Liver (tissue), 9 donors: ENCODE data around the gene MAP4K2. TPM values are rescaled to one million over a fixed set of nuclear protein-coding genes. Genes with fewer than 3 reads are reported as not detected.

ENCODE experiments used
- DNase-seq: peaks from one replicate; pipeline ENCODE4 v3.0.0-alpha.2; 2017; ENCODE audit warnings: low spot score
- H3K27ac ChIP-seq, 2 donors: one replicate each; pipeline ENCODE4 v1.7.0; 2013; ENCODE audit warnings: inconsistent platforms in 2 of 2, low read length in 2 of 2, control low read depth in 1 of 2, low read depth in 1 of 2, mild to moderate bottlenecking in 1 of 2
- H3K27me3 ChIP-seq, 4 donors: one replicate each; pipeline versions ENCODE4 v1.6.1 to v1.7.0; 2013; ENCODE audit warnings: low read length in 3 of 4, inconsistent platforms in 1 of 4, mild to moderate bottlenecking in 1 of 4, moderate library complexity in 1 of 4; ENCODE audit not compliant: control insufficient read depth in 4 of 4, insufficient read depth in 4 of 4
- H3K36me3 ChIP-seq, 4 donors: one replicate each; pipeline versions ENCODE4 v1.6.1 to v1.7.0; 2013; ENCODE audit warnings: low read length in 3 of 4, mild to moderate bottlenecking in 3 of 4, low read depth in 1 of 4, moderate library complexity in 1 of 4; ENCODE audit not compliant: control insufficient read depth in 4 of 4, insufficient read depth in 3 of 4
- H3K4me1 ChIP-seq, 4 donors: one replicate each; pipeline versions ENCODE4 v1.6.1 to v1.7.0; 2013; ENCODE audit warnings: low read length in 3 of 4, mild to moderate bottlenecking in 3 of 4, moderate library complexity in 1 of 4; ENCODE audit not compliant: control insufficient read depth in 4 of 4, insufficient read depth in 4 of 4
- H3K4me3 ChIP-seq, 3 donors: one replicate each; pipeline versions ENCODE4 v1.6.1 to v1.7.0; 2013; ENCODE audit warnings: low read length in 3 of 3, control low read depth in 1 of 3, low read depth in 1 of 3, mild to moderate bottlenecking in 1 of 3
- H3K9ac ChIP-seq, 2 donors: one replicate each; pipeline ENCODE4 v1.7.0; 2013; ENCODE audit warnings: low read length in 2 of 2, mild to moderate bottlenecking in 2 of 2, moderate library complexity in 2 of 2, control low read depth in 1 of 2, low read depth in 1 of 2
- H3K9me3 ChIP-seq, 4 donors: one replicate each; pipeline versions ENCODE4 v1.6.1 to v1.7.0; 2013; ENCODE audit warnings: low read length in 3 of 4; ENCODE audit not compliant: control insufficient read depth in 4 of 4
- ATF3 ChIP-seq: IDR thresholded peaks from 2 replicates; pipeline ENCODE4 v1.6.1; 2016; ENCODE audit warnings: antibody characterized with exemption
- CTCF ChIP-seq: fragments of 150-350 bp; IDR thresholded peaks from 2 replicates; pipeline ENCODE4 v1.5.1; 2017; ENCODE audit warnings: improper control_type of control experiment, low read depth, low read length; ENCODE audit not compliant: missing input control
- EGR1 ChIP-seq, 2 donors: IDR thresholded peaks; 2 replicates each; pipeline ENCODE4 v1.6.1; 2016 to 2018; ENCODE audit warnings: antibody characterized with exemption in 2 of 2, low read depth in 2 of 2
- FOXA1 ChIP-seq: IDR thresholded peaks from 2 replicates; pipeline ENCODE4 v1.6.1; 2016; ENCODE audit warnings: antibody characterized with exemption
- FOXA2 ChIP-seq: IDR thresholded peaks from 2 replicates; pipeline ENCODE4 v1.6.1; 2016; ENCODE audit warnings: antibody characterized with exemption
- GABPA ChIP-seq, 2 donors: IDR thresholded peaks in 1 of 2; conservative IDR thresholded peaks in 1 of 2; 2 replicates each; pipeline ENCODE4 v1.6.1; 2016; ENCODE audit warnings: antibody characterized with exemption in 2 of 2, mild to moderate bottlenecking in 1 of 2, moderate library complexity in 1 of 2
- HNF4G ChIP-seq: IDR thresholded peaks from 2 replicates; pipeline ENCODE4 v1.6.1; 2016; ENCODE audit warnings: antibody characterized with exemption
- JUND ChIP-seq, 2 donors: IDR thresholded peaks; 2 replicates each; pipeline ENCODE4 v1.6.1; 2016; ENCODE audit warnings: antibody characterized with exemption in 2 of 2
- NR2F2 ChIP-seq: IDR thresholded peaks from 2 replicates; pipeline ENCODE4 v1.6.1; 2016; ENCODE audit warnings: antibody characterized with exemption
- RAD21 ChIP-seq, 2 donors: IDR thresholded peaks; 2 replicates each; pipeline ENCODE4 v1.6.1; 2016; ENCODE audit warnings: antibody characterized with exemption in 2 of 2, mild to moderate bottlenecking in 2 of 2
- REST ChIP-seq: IDR thresholded peaks from 2 replicates; pipeline ENCODE4 v1.6.1; 2016; ENCODE audit warnings: antibody characterized with exemption, mild to moderate bottlenecking
- RXRA ChIP-seq, 2 donors: IDR thresholded peaks; 2 replicates each; pipeline ENCODE4 v1.6.1; 2017 to 2018; ENCODE audit warnings: antibody characterized with exemption in 2 of 2, mild to moderate bottlenecking in 1 of 2
- SP1 ChIP-seq: IDR thresholded peaks from 2 replicates; pipeline ENCODE4 v1.6.1; 2018; ENCODE audit warnings: antibody characterized with exemption, mild to moderate bottlenecking
- ZBTB33 ChIP-seq: IDR thresholded peaks from 2 replicates; pipeline ENCODE4 v1.6.1; 2016; ENCODE audit warnings: antibody characterized with exemption
- WGBS: extraction: QIAGEN DNeasy Blood & Tissue Kit; methylation state at CpG from one replicate; pipeline ENCODE4 v1.1.7; 2013; 5-methylcytosine and 5-hydroxymethylcytosine counted together
- polyA plus RNA-seq, 2 donors: library from polyadenylated mRNA; stranded (reverse) in 1 of 2; unstranded in 1 of 2; fragments of 200-250 nt in 1 of 2; fragments of >200 nt in 1 of 2; fragmentation: Nextera tagmentation in 1 of 2; extraction: Ambion mirVana in 1 of 2; gene quantifications; one replicate each; pipeline versions ENCODE4 v1.2.1 to v1.2.3, GENCODE V29; 2013 to 2015
- total RNA-seq, 2 donors: library from RNA; depleted of rRNA; stranded (reverse); fragments of >200 nt; gene quantifications; one replicate each; pipeline ENCODE4 v1.2.3, GENCODE V29; 2014
- donor health status: healthy.
- donor health status: healthy.
- donor health status: healthy.
- donor health status: healthy.
- donor health status: healthy.

Gene MAP4K2
- total and polyA plus RNA-seq, 4 donors = 2.1 to 6.9 (median 3.5) TPM

- H3K27me3 ChIP-seq = no peaks in the 10 kb centered on the region
- H3K4me1 ChIP-seq = peaks cover 0 to 7% (median 0%) of the 10 kb centered on the region in 4 donors
- 91% methylated on average over 42 of the region's 42 CpGs for WGBS
- no peak overlapping the region for H3K4me3 ChIP-seq
- H3K9me3 ChIP-seq = no peaks in the 10 kb centered on the region
- H3K9ac ChIP-seq = no peak overlapping the region
- DNase-seq = no peak
- H3K36me3 ChIP-seq = peaks cover 37 to 81% (median 64%) of the 10 kb centered on the region in 4 donors
- no peak overlapping the region for H3K27ac ChIP-seq
- no peak for TF ChIP-seq FOXA2
Measured at GRCh38 chr11:64765851-64766665, 37.0 kb downstream of the MAP4K2 start.

GRCh38 chr11:64765291-64765850 is 37.6 kb downstream of the MAP4K2 start:
- Histone ChIP-seq H3K4me1 (peaks cover 0 to 7% (median 0%) of the 10 kb centered on the region in 4 donors), H3K27ac (no peak overlapping the region), H3K27me3 (no peaks in the 10 kb centered on the region), H3K9ac (no peak overlapping the region), H3K36me3 (peaks cover 35 to 74% (median 57%) of the 10 kb centered on the region in 4 donors), H3K4me3 (no peak overlapping the region), H3K9me3 (no peaks in the 10 kb centered on the region)
- TF ChIP-seq RXRA (IDR thresholded peaks at IDR 0.05) (no peak), CTCF (no peak), JUND (IDR thresholded peaks at IDR 0.05) (no peak), RAD21 (IDR thresholded peaks at IDR 0.05) (no peak), ATF3 (no peak), EGR1 (IDR thresholded peaks at IDR 0.05; ENCODE audit: low read depth in 2 of 2) (no peak), FOXA1 (no peak), GABPA (IDR thresholded peaks at IDR 0.05 in 1 of 2, conservative IDR thresholded peaks at IDR 0.05 in 1 of 2) (no peak), SP1 (no peak)
- 93% methylated on average over 30 of the region's 30 CpGs for WGBS
- DNase-seq = no peak

GRCh38 chr11:64764753-64765152 is 38.3 kb downstream of the MAP4K2 start:
- Histone ChIP-seq H3K27me3 (no peaks in the 10 kb centered on the region), H3K9me3 (no peaks in the 10 kb centered on the region), H3K4me3 (no peak overlapping the region), H3K36me3 (peaks cover 31 to 68% (median 51%) of the 10 kb centered on the region in 4 donors), H3K4me1 (peaks cover 0 to 7% (median 0%) of the 10 kb centered on the region in 4 donors), H3K27ac (no peak overlapping the region), H3K9ac (no peak overlapping the region)
- TF ChIP-seq ATF3 (no peak), ZBTB33 (no peak), FOXA2 (no peak), HNF4G (no peak), NR2F2 (no peak), REST (no peak)
- DNase-seq = no peak
- 90% methylated on average over 8 of the region's 8 CpGs for WGBS
